HFFc6 (cell line): ENCODE data around the gene REV3L. TPM values are rescaled to one million over a fixed set of nuclear protein-coding genes. Genes with fewer than 3 reads are reported as not detected.

Source experiments
- DNase-seq: peaks from one replicate; pipeline ENCODE4 v3.0.0-alpha.2; 2018
- H3K27ac Mint-ChIP-seq: 2 replicates; pipeline ENCODE4 v1.8.0; 2020; ENCODE audit warnings: mild to moderate bottlenecking, mixed read lengths
- H3K27me3 Mint-ChIP-seq: 2 replicates; pipeline ENCODE4 v1.8.0; 2021; ENCODE audit warnings: mild to moderate bottlenecking, moderate library complexity, mixed read lengths; ENCODE audit not compliant: insufficient read depth
- H3K36me3 Mint-ChIP-seq: 2 replicates; pipeline ENCODE4 v1.8.0; 2021; ENCODE audit warnings: low read depth, mixed read lengths
- H3K4me1 Mint-ChIP-seq: 2 replicates; pipeline ENCODE4 v1.8.0; 2020; ENCODE audit warnings: low read depth, mixed read lengths
- H3K4me3 Mint-ChIP-seq: 2 replicates; pipeline ENCODE4 v1.8.0; 2020; ENCODE audit warnings: mild to moderate bottlenecking, moderate library complexity, mixed read lengths
- H3K9me3 Mint-ChIP-seq: 2 replicates; pipeline ENCODE4 v1.8.0; 2020; ENCODE audit warnings: mild to moderate bottlenecking, mixed read lengths
- CTCF ChIP-seq: fragments of 200-600 bp; sonication (generic); IDR thresholded peaks from 2 replicates; pipeline ENCODE4 v1.5.0; 2021; ENCODE audit warnings: antibody characterized with exemption, mild to moderate bottlenecking
- total RNA-seq, 6 experiments: library from RNA; stranded (reverse); fragmentation: NEBNext Ultra II Directional; extraction: Animal tissue kit (Norgen Biotek cat#: 25700); gene quantifications; 2 replicates in 1 of 6; 3 replicates in 5 of 6; pipeline ENCODE4 v1.2.3, GENCODE V29; 2021

REV3L gene
- total RNA-seq, 6 experiments from 2014 or later = 22.4 to 36.3 (median 31.2) TPM

GRCh38 chr6:111357705-111358104 lies 125.3 kb downstream of the REV3L start:
- DNase-seq = no peak
- peaks cover 21% of the 10 kb centered on the region for H3K4me1 Mint-ChIP-seq
- no peak overlapping the region for H3K4me3 Mint-ChIP-seq
- no peaks in the 10 kb centered on the region for H3K9me3 Mint-ChIP-seq
- no peak for TF ChIP-seq CTCF
- H3K27ac Mint-ChIP-seq = no peak overlapping the region; the same call in 1 of the 2 replicates
- H3K36me3 Mint-ChIP-seq = peaks cover 15% of the 10 kb centered on the region
- H3K27me3 Mint-ChIP-seq = no peaks in the 10 kb centered on the region

- Mint-ChIP-seq H3K27ac (no peak overlapping the region), H3K4me1 (peaks cover 17% of the 10 kb centered on the region), H3K27me3 (no peaks in the 10 kb centered on the region), H3K9me3 (no peaks in the 10 kb centered on the region), H3K4me3 (no peak overlapping the region), H3K36me3 (peaks cover 27% of the 10 kb centered on the region)
- no peak for TF ChIP-seq CTCF
- no peak for DNase-seq
These were observed 126.5 kb downstream of the REV3L start for GRCh38 chr6:111356551-111356950.

- Mint-ChIP-seq H3K27ac (no peak overlapping the region), H3K4me3 (no peak overlapping the region), H3K36me3 (peaks cover 32% of the 10 kb centered on the region), H3K27me3 (no peaks in the 10 kb centered on the region), H3K9me3 (no peaks in the 10 kb centered on the region), H3K4me1 (peaks cover 15% of the 10 kb centered on the region)
- no peak for DNase-seq
- TF ChIP-seq CTCF = no peak
These were observed 128.1 kb downstream of the REV3L start for GRCh38 chr6:111354758-111355555.

- no peak for DNase-seq
- H3K27ac Mint-ChIP-seq = no peak overlapping the region; the same call in 1 of the 2 replicates
- no peaks in the 10 kb centered on the region for H3K9me3 Mint-ChIP-seq
- no peaks in the 10 kb centered on the region for H3K27me3 Mint-ChIP-seq
- no peak for TF ChIP-seq CTCF
- peaks cover 32% of the 10 kb centered on the region for H3K36me3 Mint-ChIP-seq
- no peak overlapping the region for H3K4me3 Mint-ChIP-seq
- H3K4me1 Mint-ChIP-seq = peaks cover 12% of the 10 kb centered on the region
These were observed 129.0 kb downstream of the REV3L start for GRCh38 chr6:111353912-111354462.

- Mint-ChIP-seq H3K27me3 (peaks cover 6% of the 10 kb centered on the region), H3K27ac (no peak overlapping the region), H3K9me3 (no peaks in the 10 kb centered on the region), H3K4me1 (no peaks in the 10 kb centered on the region), H3K4me3 (no peak overlapping the region), H3K36me3 (peaks cover 19% of the 10 kb centered on the region)
- no peak for DNase-seq
- TF ChIP-seq CTCF = no peak
These were observed 135.4 kb downstream of the REV3L start for GRCh38 chr6:111347589-111347988.
